HEK293 (cell line): ENCODE results near the gene FYCO1.

Source experiments
- CTCF ChIA-PET: fragments of 350-600 bp; formaldehyde crosslinking; extraction: SDS; loops from one replicate; lab custom pipeline; 2021; ENCODE audit warnings: antibody characterized with exemption; lab: Yijun Ruan, JAX
- POLR2A ChIA-PET: fragments of 300-600 bp; formaldehyde crosslinking; extraction: SDS; loops from one replicate; lab custom pipeline; 2020; ENCODE audit warnings: antibody characterized with exemption, inconsistent platforms; lab: Yijun Ruan, JAX
- H3K27ac ChIP-seq: fragments of 200-500 bp; sonication (Bioruptor generic); 2 replicates; pipeline ENCODE4 v1.5.1; 2014; ENCODE audit warnings: low read depth, low read length, control low read depth, inconsistent platforms; ENCODE audit errors: extremely low read depth
- H3K36me3 ChIP-seq, 2 experiments: fragments of 200-500 bp in 1 of 2; sonication (Bioruptor generic) in 1 of 2; 1 replicate in 1 of 2; 2 replicates in 1 of 2; pipeline ENCODE4 v1.5.1; 2014 to 2017; ENCODE audit warnings: inconsistent platforms in 2 of 2, low read length in 2 of 2; ENCODE audit not compliant: control insufficient read depth in 2 of 2, insufficient read depth in 1 of 2
- H3K4me1 ChIP-seq: fragments of 200-500 bp; sonication (Bioruptor generic); 2 replicates; pipeline ENCODE4 v1.5.1; 2014; ENCODE audit warnings: mild to moderate bottlenecking, low read length, inconsistent platforms; ENCODE audit not compliant: control insufficient read depth, insufficient read depth
- H3K4me3 ChIP-seq: 2 replicates; pipeline ENCODE4 v1.5.1; 2011; ENCODE audit warnings: low read depth, mild to moderate bottlenecking, control low read depth, low read length, moderate library complexity
- H3K9me3 ChIP-seq: fragments of 200-500 bp; sonication (Bioruptor generic); 2 replicates; pipeline ENCODE4 v1.5.1; 2014; ENCODE audit warnings: low read depth, low read length, inconsistent platforms; ENCODE audit not compliant: control insufficient read depth, insufficient read depth
- HOXA7 ChIP-seq: sonication (generic); formaldehyde crosslinking; IDR thresholded peaks from 2 replicates; pipeline ENCODE4 v1.8.1; 2022; ENCODE audit warnings: missing genetic modification reagents, borderline replicate concordance
- HOXD13 ChIP-seq: sonication (generic); formaldehyde crosslinking; IDR thresholded peaks from 2 replicates; pipeline ENCODE4 v1.8.0; 2022; ENCODE audit warnings: missing genetic modification reagents, borderline replicate concordance
- KLF7 ChIP-seq: fragments of 450-650 bp; formaldehyde crosslinking; IDR thresholded peaks from 2 replicates; pipeline ENCODE4 v1.5.1; 2016; ENCODE audit warnings: missing biosample characterization, missing genetic modification characterization, borderline replicate concordance
- PATZ1 ChIP-seq: fragments of 450-650 bp; formaldehyde crosslinking; IDR thresholded peaks from 2 replicates; pipeline ENCODE4 v1.5.1; 2016; ENCODE audit warnings: missing biosample characterization, missing genetic modification characterization
- SCRT1 ChIP-seq: fragments of 450-650 bp; formaldehyde crosslinking; IDR thresholded peaks from 2 replicates; pipeline ENCODE4 v1.5.1; 2016; ENCODE audit warnings: missing biosample characterization, missing genetic modification characterization, borderline replicate concordance
- ZBTB17 ChIP-seq: fragments of 450-650 bp; formaldehyde crosslinking; IDR thresholded peaks from 2 replicates; pipeline ENCODE4 v1.5.1; 2016; ENCODE audit warnings: missing biosample characterization, missing genetic modification characterization
- ZBTB44 ChIP-seq: fragments of 450-650 bp; IDR thresholded peaks from 2 replicates; pipeline ENCODE4 v1.5.1; 2018; ENCODE audit warnings: missing biosample characterization, mild to moderate bottlenecking, missing genetic modification characterization
- ZBTB8A ChIP-seq: fragments of 450-650 bp; formaldehyde crosslinking; IDR thresholded peaks from 2 replicates; pipeline ENCODE4 v1.5.1; 2016; ENCODE audit warnings: missing biosample characterization, missing genetic modification characterization
- ZFP3 ChIP-seq: fragments of 450-650 bp; formaldehyde crosslinking; IDR thresholded peaks from 2 replicates; pipeline ENCODE4 v1.5.1; 2016; ENCODE audit warnings: low read depth, missing biosample characterization, missing genetic modification characterization
- ZNF121 ChIP-seq: fragments of 450-650 bp; formaldehyde crosslinking; IDR thresholded peaks from 2 replicates; pipeline ENCODE4 v1.5.1; 2016; ENCODE audit warnings: missing biosample characterization, missing genetic modification characterization
- ZNF23 ChIP-seq: fragments of 450-650 bp; formaldehyde crosslinking; IDR thresholded peaks from 2 replicates; pipeline ENCODE4 v1.5.1; 2016; ENCODE audit warnings: missing biosample characterization, missing genetic modification characterization, borderline replicate concordance
- ZNF37A ChIP-seq: fragments of 450-650 bp; IDR thresholded peaks from 2 replicates; pipeline ENCODE4 v1.5.1; 2018; ENCODE audit warnings: missing biosample characterization, missing genetic modification characterization
- ZNF404 ChIP-seq: fragments of 450-650 bp; formaldehyde crosslinking; IDR thresholded peaks from 2 replicates; pipeline ENCODE4 v1.5.1; 2017; ENCODE audit warnings: missing biosample characterization, missing genetic modification characterization
- ZNF501 ChIP-seq: fragments of 450-650 bp; formaldehyde crosslinking; IDR thresholded peaks from 2 replicates; pipeline ENCODE4 v1.5.1; 2016; ENCODE audit warnings: missing biosample characterization, missing genetic modification characterization
- ZNF664 ChIP-seq: fragments of 450-650 bp; formaldehyde crosslinking; IDR thresholded peaks from 2 replicates; pipeline ENCODE4 v1.5.1; 2016; ENCODE audit warnings: missing biosample characterization, missing genetic modification characterization
- ZNF670 ChIP-seq: fragments of 450-650 bp; formaldehyde crosslinking; IDR thresholded peaks from 2 replicates; pipeline ENCODE4 v1.5.1; 2016; ENCODE audit warnings: missing biosample characterization, missing genetic modification characterization, low read depth
- TF ChIP-seq, protein P1 (sequence below): fragments of 450-650 bp; formaldehyde crosslinking; IDR thresholded peaks from 2 replicates; pipeline ENCODE4 v1.5.1; 2017; ENCODE audit warnings: missing biosample characterization, missing genetic modification characterization
- TF ChIP-seq, protein P2 (sequence below): fragments of 450-650 bp; formaldehyde crosslinking; IDR thresholded peaks from 2 replicates; pipeline ENCODE4 v1.5.1; 2016; ENCODE audit warnings: missing biosample characterization, missing genetic modification characterization, low read depth

The FYCO1 gene

GRCh38 chr3:45870099-45870498 is 125.5 kb downstream of the FYCO1 start:
- no peak for TF ChIP-seq ZFP3
- TF ChIP-seq PATZ1 (tag by site-specific recombination) = no peak
- TF ChIP-seq, protein P1, sequence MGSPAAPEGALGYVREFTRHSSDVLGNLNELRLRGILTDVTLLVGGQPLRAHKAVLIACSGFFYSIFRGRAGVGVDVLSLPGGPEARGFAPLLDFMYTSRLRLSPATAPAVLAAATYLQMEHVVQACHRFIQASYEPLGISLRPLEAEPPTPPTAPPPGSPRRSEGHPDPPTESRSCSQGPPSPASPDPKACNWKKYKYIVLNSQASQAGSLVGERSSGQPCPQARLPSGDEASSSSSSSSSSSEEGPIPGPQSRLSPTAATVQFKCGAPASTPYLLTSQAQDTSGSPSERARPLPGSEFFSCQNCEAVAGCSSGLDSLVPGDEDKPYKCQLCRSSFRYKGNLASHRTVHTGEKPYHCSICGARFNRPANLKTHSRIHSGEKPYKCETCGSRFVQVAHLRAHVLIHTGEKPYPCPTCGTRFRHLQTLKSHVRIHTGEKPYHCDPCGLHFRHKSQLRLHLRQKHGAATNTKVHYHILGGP (tag by site-specific recombination) = no peak
- no peak for TF ChIP-seq ZBTB17 (tag by site-specific recombination)
- TF ChIP-seq SCRT1 (tag by site-specific recombination) = no peak
- no peak for TF ChIP-seq ZBTB44 (tag by site-specific recombination)
- no peak for TF ChIP-seq HOXA7
- no peak for TF ChIP-seq ZNF501 (tag by site-specific recombination)
- TF ChIP-seq KLF7 (tag by site-specific recombination) = no peak
- no peak for TF ChIP-seq ZNF664 (tag by site-specific recombination)
- no peak for TF ChIP-seq ZNF37A
- no peak for TF ChIP-seq HOXD13 (CRISPR knock-in tag)
- TF ChIP-seq ZNF404 = no peak
- ChIA-PET POLR2A (no interaction called here), CTCF (no interaction called here)
- H3K9me3 ChIP-seq = no peaks in the 10 kb centered on the region
- H3K4me1 ChIP-seq = no peaks in the 10 kb centered on the region
- no peak overlapping the region for H3K27ac ChIP-seq
- no peaks in the 10 kb centered on the region for H3K36me3 ChIP-seq
- H3K4me3 ChIP-seq = no peak overlapping the region

- TF ChIP-seq, protein P2, sequence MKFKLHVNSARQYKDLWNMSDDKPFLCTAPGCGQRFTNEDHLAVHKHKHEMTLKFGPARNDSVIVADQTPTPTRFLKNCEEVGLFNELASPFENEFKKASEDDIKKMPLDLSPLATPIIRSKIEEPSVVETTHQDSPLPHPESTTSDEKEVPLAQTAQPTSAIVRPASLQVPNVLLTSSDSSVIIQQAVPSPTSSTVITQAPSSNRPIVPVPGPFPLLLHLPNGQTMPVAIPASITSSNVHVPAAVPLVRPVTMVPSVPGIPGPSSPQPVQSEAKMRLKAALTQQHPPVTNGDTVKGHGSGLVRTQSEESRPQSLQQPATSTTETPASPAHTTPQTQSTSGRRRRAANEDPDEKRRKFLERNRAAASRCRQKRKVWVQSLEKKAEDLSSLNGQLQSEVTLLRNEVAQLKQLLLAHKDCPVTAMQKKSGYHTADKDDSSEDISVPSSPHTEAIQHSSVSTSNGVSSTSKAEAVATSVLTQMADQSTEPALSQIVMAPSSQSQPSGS (tag by site-specific recombination) = peak; percentile 30; the same call in 1 of the 2 replicates
- no peak for TF ChIP-seq ZBTB8A
- Histone ChIP-seq H3K4me3 (no peak overlapping the region), H3K27ac (no peak overlapping the region), H3K9me3 (no peaks in the 10 kb centered on the region), H3K36me3 (no peaks in the 10 kb centered on the region), H3K4me1 (no peaks in the 10 kb centered on the region)
- ChIA-PET CTCF (no interaction called here), POLR2A (no interaction called here)
Measured at GRCh38 chr3:45869638-45870037, 126.0 kb downstream of the FYCO1 start.

DNA sequence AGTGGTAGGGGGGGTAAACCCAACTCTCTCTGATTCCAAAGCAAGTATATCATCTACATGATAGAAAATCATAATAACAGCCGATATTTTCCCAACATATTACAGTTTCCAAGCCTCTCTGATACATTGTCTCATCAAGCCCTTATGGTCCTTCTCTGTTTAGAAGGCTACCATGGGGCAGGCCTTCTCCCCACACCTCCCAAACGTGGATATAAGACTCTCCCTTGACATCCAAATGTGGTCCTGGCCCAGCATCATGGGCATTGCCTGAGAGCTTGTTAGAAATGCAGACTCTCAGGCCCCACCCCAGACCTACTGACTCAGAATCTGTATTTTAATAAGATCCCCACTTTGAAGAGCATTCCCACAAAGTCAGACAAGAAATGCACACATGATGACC is 127.0 kb downstream of the FYCO1 start:
- Histone ChIP-seq H3K36me3 (no peaks in the 10 kb centered on the region), H3K9me3 (no peaks in the 10 kb centered on the region)
- TF ChIP-seq ZNF23 = no peak
- TF ChIP-seq ZNF670 (tag by site-specific recombination) = no peak
- TF ChIP-seq ZNF121 (tag by site-specific recombination) = no peak
- TF ChIP-seq, all 188 proteins: peak for 0
- ChIA-PET CTCF (interaction anchor here (0.7 to 1.0 kb wide), 2 partner anchors 19 to 91 kb away, joined by 3 read pairs; no protein-coding TSS in a partner anchor), POLR2A (no interaction called here)
- Histone ChIP-seq H3K27ac (no peak overlapping the region), H3K4me1 (no peaks in the 10 kb centered on the region), H3K4me3 (no peak overlapping the region)
